Muscle of leg (tissue), 11 donors: ENCODE data around the gene HS2ST1. TPM values are rescaled to one million over a fixed set of nuclear protein-coding genes. Genes with fewer than 3 reads are reported as not detected.
A peak's percentile ranks its signal among the peaks of the same experiment; 100 is the strongest.

Experiments used
- DNase-seq: peaks from one replicate; pipeline ENCODE4 v3.0.0; 2013
- H3K27ac ChIP-seq: one replicate; pipeline ENCODE4 v1.5.1; 2013; ENCODE audit warnings: mild to moderate bottlenecking, low read length, control low read depth
- H3K27me3 ChIP-seq: one replicate; pipeline ENCODE4 v1.6.1; 2013; ENCODE audit warnings: low read length; ENCODE audit not compliant: control insufficient read depth, insufficient read depth
- H3K36me3 ChIP-seq: one replicate; pipeline ENCODE4 v1.6.1; 2013; ENCODE audit warnings: low read length; ENCODE audit not compliant: control insufficient read depth, insufficient read depth
- H3K4me1 ChIP-seq: one replicate; pipeline ENCODE4 v1.6.1; 2013; ENCODE audit warnings: low read length; ENCODE audit not compliant: control insufficient read depth, insufficient read depth
- H3K4me3 ChIP-seq: one replicate; pipeline ENCODE4 v1.5.1; 2013; ENCODE audit warnings: low read length, control low read depth
- H3K9me3 ChIP-seq: replicated peaks from 2 replicates; pipeline ENCODE4 v1.6.1; 2013; ENCODE audit warnings: low read depth, low read length; ENCODE audit not compliant: control insufficient read depth
- WGBS: methylation state at CpG from one replicate; pipeline ENCODE4 v1.1.5; 2013; ENCODE audit warnings: missing lambda C conversion rate; ENCODE audit not compliant: insufficient coverage; 5-methylcytosine and 5-hydroxymethylcytosine counted together
- polyA plus RNA-seq, 8 donors: library from polyadenylated mRNA; unstranded; fragments of 120-200 nt; gene quantifications; one replicate each; pipeline versions ENCODE4 v1.2.1 to v1.2.3, GENCODE V29; 2013; ENCODE audit warnings: inconsistent platforms in 1 of 8, low replicate concordance in 1 of 8; ENCODE audit not compliant: insufficient read length in 8 of 8, insufficient read depth in 1 of 8
- total RNA-seq: library from RNA; stranded (reverse); fragments of 120-200 nt; gene quantifications from one replicate; pipeline ENCODE4 v1.2.4, GENCODE V29; 2013

Gene HS2ST1
- total and polyA plus RNA-seq, 9 donors = 12.4 to 25.5 (median 18.9) TPM

DNA sequence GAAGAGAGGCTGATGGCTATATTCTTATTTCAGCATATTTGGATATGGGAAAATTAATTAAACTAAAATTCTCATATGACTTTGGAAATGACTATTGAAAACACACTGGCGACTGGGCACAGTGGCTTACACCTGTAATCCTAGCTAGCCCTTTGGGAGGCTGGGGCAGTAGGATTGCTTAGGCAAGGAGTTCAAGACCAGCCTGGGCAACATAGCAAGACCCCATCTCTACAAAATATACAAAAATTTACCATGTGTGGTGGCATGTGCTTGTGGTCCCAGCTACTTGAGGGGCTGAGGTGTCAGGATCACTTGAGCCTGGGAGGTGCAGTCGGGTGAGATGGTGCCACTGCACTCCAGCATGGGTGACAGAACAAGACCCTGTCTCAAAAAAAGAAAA, 26.2 kb downstream of the HS2ST1 start:
- no peak for DNase-seq
- Histone ChIP-seq H3K4me1 (no peaks in the 10 kb centered on the region), H3K36me3 (no peaks in the 10 kb centered on the region), H3K27ac (no peak overlapping the region), H3K9me3 (no peaks in the 10 kb centered on the region), H3K27me3 (no peaks in the 10 kb centered on the region), H3K4me3 (no peak overlapping the region)
- WGBS = 80% methylated on average over 1 of the region's 2 CpGs

GRCh38 chr1:86942042-86942441, 27.6 kb downstream of the HS2ST1 start:
- Histone ChIP-seq H3K27ac (no peak overlapping the region), H3K36me3 (no peaks in the 10 kb centered on the region), H3K4me1 (no peaks in the 10 kb centered on the region), H3K27me3 (no peaks in the 10 kb centered on the region), H3K4me3 (no peak overlapping the region), H3K9me3 (no peaks in the 10 kb centered on the region)
- WGBS = no CpG with 5 or more reads among the region's 1 CpG
- no peak for DNase-seq

DNA sequence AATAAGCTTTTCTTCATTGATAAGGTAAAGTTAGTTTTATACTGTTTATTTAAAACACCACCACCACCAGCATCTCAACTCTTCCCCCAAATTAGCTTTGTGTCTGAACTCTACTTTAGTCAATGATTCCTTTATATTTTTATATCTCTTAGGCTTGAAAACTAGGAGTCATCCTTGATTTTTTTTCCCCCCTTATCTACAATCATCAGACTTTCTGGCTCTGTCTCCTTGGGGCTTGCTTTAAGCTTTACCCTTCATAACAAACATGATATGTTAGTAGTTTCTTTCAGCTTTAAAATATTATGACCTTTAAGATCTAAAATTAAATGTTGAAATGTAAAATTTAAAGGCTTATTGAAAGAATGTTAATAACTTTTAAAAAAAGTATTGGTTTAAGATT, 28.3 kb downstream of the HS2ST1 start:
- DNase-seq = no peak

GRCh38 chr1:86948212-86948611, 33.8 kb downstream of the HS2ST1 start:
- no peak overlapping the region for H3K4me3 ChIP-seq
- H3K4me1 ChIP-seq = no peaks in the 10 kb centered on the region
- no peak overlapping the region for H3K27ac ChIP-seq
- H3K27me3 ChIP-seq = no peaks in the 10 kb centered on the region
- H3K9me3 ChIP-seq = no peaks in the 10 kb centered on the region
- H3K36me3 ChIP-seq = no peaks in the 10 kb centered on the region
- peak; percentile 12 for DNase-seq
- WGBS = 100% methylated on average over 1 of the region's 5 CpGs

More for the DNA sequence above, 28.3 kb downstream of the HS2ST1 start:
- H3K9me3 ChIP-seq = no peaks in the 10 kb centered on the region
- H3K4me3 ChIP-seq = no peak overlapping the region
- no peaks in the 10 kb centered on the region for H3K4me1 ChIP-seq
- H3K27me3 ChIP-seq = no peaks in the 10 kb centered on the region
- H3K27ac ChIP-seq = no peak overlapping the region
- no peaks in the 10 kb centered on the region for H3K36me3 ChIP-seq

GRCh38 chr1:86950712-86951419, 36.4 kb downstream of the HS2ST1 start:
- Histone ChIP-seq H3K27ac (no peak overlapping the region), H3K4me3 (no peak overlapping the region), H3K36me3 (no peaks in the 10 kb centered on the region), H3K27me3 (no peaks in the 10 kb centered on the region), H3K9me3 (no peaks in the 10 kb centered on the region), H3K4me1 (no peaks in the 10 kb centered on the region)
- WGBS = 86% methylated on average over 1 of the region's 5 CpGs
- DNase-seq = no peak

GRCh38 chr1:86951430-86951829, 37.0 kb downstream of the HS2ST1 start:
- Histone ChIP-seq H3K4me3 (no peak overlapping the region), H3K36me3 (no peaks in the 10 kb centered on the region), H3K9me3 (no peaks in the 10 kb centered on the region), H3K27me3 (no peaks in the 10 kb centered on the region), H3K27ac (no peak overlapping the region), H3K4me1 (no peaks in the 10 kb centered on the region)
- WGBS = no CpG with 5 or more reads among the region's 1 CpG
- no peak for DNase-seq

DNA sequence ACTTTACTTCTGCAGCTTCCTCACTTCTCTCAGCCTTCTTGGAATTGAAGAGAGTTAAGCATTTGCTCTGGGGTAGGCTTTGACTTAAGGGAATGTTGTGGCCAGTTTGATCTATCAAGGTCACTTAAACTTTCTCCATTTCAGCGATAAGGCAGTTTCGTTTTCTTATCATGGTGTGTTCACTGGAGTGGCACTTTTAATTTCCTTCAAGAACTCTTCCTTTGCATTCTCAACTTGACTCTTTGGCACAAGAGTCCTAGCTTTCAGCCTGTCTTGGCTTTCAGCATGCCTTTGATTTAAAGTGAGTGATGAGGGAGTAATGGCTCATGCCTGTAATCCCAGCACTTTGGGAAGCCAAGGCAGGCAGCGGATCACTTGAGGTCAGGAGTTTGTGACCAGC, 38.7 kb downstream of the HS2ST1 start:
- Histone ChIP-seq H3K9me3 (no peaks in the 10 kb centered on the region), H3K27ac (no peak overlapping the region), H3K4me3 (no peak overlapping the region), H3K27me3 (no peaks in the 10 kb centered on the region), H3K4me1 (no peaks in the 10 kb centered on the region), H3K36me3 (no peaks in the 10 kb centered on the region)
- no peak for DNase-seq
- WGBS = no CpG with 5 or more reads among the region's 3 CpGs

- Histone ChIP-seq H3K4me1 (no peaks in the 10 kb centered on the region), H3K36me3 (no peaks in the 10 kb centered on the region), H3K9me3 (no peaks in the 10 kb centered on the region), H3K4me3 (no peak overlapping the region), H3K27me3 (no peaks in the 10 kb centered on the region), H3K27ac (no peak overlapping the region)
- DNase-seq = no peak
- no CpG with 5 or more reads among the region's 3 CpGs for WGBS
These were observed 41.2 kb downstream of the HS2ST1 start for GRCh38 chr1:86955678-86956077.

DNA sequence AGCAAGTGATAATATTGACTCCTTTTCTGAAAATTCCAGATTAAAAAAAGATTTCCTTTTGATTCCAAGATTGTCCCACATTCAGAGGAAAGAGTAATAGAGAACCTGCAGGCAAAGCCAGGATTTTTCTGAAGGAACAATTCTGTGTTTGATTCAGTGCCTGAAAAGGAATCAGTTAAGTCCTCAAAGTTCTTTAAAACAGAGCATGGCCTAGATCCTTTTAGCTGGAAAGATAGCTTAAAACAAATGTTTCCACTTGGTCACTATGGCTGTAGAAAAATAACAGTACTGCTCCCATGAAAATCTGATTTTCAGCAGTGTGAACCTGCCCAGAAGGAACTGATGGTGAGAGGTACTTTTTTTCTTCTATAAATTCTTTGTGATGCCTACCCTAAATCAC, 41.8 kb downstream of the HS2ST1 start:
- no peaks in the 10 kb centered on the region for H3K4me1 ChIP-seq
- no peaks in the 10 kb centered on the region for H3K27me3 ChIP-seq
- DNase-seq = peak; percentile 65
- no peak overlapping the region for H3K4me3 ChIP-seq
- no peaks in the 10 kb centered on the region for H3K9me3 ChIP-seq
- no peaks in the 10 kb centered on the region for H3K36me3 ChIP-seq
- H3K27ac ChIP-seq = peak overlapping the region; percentile 22

DNA sequence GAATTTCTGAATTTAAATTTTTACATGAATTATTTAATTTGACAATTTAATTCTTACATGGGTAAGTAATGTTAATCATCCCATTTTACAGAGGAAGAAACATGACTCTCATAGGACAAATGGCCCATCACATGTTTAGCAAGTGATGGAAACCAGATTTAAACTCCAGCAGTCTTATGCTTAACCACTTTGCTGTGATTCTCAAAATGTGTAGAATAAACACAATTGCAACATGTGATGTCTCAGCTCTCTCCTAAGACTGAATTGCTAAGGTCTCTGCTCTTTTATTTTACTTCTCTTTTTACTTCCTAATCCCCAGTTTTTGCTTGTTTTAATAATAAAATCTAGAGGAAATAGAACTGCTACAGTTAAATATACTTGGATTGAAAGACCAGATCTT, 42.8 kb downstream of the HS2ST1 start:
- no peak overlapping the region for H3K4me3 ChIP-seq
- H3K36me3 ChIP-seq = no peaks in the 10 kb centered on the region
- DNase-seq = peak; percentile 26
- no peaks in the 10 kb centered on the region for H3K4me1 ChIP-seq
- no peaks in the 10 kb centered on the region for H3K9me3 ChIP-seq
- H3K27ac ChIP-seq = no peak overlapping the region
- H3K27me3 ChIP-seq = no peaks in the 10 kb centered on the region

DNA sequence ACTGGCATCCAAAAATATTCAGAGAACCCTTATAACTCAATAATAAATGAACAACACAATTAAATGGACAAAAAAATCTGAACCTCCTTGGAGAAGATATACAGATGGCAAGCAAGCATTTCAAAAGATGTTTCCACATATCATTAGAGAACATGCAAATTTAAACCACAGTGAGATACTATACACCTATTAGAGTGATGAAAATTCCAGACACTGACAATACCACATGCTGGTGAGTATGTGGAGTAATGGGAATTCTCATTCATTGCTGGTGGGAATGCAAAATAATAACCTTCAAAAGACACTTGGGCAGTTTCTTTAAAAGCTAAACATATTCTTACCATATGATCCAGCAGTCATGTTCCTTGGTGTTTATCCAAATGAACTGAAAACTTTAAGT, 46.1 kb downstream of the HS2ST1 start:
- H3K9me3 ChIP-seq = no peaks in the 10 kb centered on the region
- no peak overlapping the region for H3K4me3 ChIP-seq
- no peaks in the 10 kb centered on the region for H3K4me1 ChIP-seq
- H3K27me3 ChIP-seq = no peaks in the 10 kb centered on the region
- H3K36me3 ChIP-seq = no peaks in the 10 kb centered on the region
- DNase-seq = no peak
- no peak overlapping the region for H3K27ac ChIP-seq
